IPS-18a (cell line): Measurements from ENCODE around the gene ZNF346.

ENCODE experiments used
- H3K27ac ChIP-seq: one replicate; pipeline ENCODE4 v1.5.1; 2013; ENCODE audit warnings: low read length
- H3K27me3 ChIP-seq: one replicate; pipeline ENCODE4 v1.6.1; 2013; ENCODE audit warnings: mild to moderate bottlenecking, low read length; ENCODE audit not compliant: control insufficient read depth, insufficient read depth
- H3K36me3 ChIP-seq: one replicate; pipeline ENCODE4 v1.6.1; 2013; ENCODE audit warnings: low read depth, low read length; ENCODE audit not compliant: control insufficient read depth
- H3K4me1 ChIP-seq: one replicate; pipeline ENCODE4 v1.6.1; 2013; ENCODE audit warnings: low read depth, low read length; ENCODE audit not compliant: control insufficient read depth
- H3K4me3 ChIP-seq: one replicate; pipeline ENCODE4 v1.5.1; 2013; ENCODE audit warnings: low read length
- H3K9ac ChIP-seq: one replicate; pipeline ENCODE4 v1.6.1; 2013; ENCODE audit warnings: mild to moderate bottlenecking, low read length, moderate library complexity
- H3K9me3 ChIP-seq: one replicate; pipeline ENCODE4 v1.6.1; 2013; ENCODE audit warnings: low read depth, low read length; ENCODE audit not compliant: control insufficient read depth

Gene ZNF346

DNA sequence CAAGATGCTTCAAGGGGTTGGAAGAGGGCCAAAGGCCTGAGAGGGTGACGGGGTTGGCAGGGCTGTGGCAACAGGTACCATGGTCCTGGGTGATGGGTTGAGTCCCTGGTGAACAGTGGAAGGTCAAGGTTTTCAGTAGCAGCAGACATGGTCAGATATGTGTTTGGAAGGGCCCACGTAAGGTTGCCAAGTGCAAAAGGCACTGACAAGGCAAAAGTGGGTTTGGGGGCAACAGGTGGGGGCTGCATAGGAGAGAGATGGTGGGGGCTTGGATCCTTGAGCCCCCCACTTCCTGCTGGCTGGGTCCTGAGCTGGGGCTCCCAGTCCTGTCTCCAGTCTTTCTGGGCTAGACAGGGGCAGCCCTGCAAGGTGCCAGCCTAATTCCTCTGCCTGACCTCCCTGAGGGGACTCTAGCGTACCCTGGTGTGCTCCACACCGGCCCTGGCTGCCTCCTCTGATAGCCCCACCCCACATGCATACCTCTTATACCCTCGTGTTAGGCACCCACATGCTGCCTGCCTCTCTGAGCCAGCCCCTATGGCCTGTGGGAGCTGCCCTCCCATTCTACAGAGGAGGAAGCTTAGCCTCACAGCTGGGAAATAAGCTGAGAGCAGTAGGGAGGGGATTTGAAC is 90.2 kb downstream of the ZNF346 start:
- H3K9me3 ChIP-seq: no peaks in the 10 kb centered on the region
- H3K4me3 ChIP-seq: no peak overlapping the region

DNA sequence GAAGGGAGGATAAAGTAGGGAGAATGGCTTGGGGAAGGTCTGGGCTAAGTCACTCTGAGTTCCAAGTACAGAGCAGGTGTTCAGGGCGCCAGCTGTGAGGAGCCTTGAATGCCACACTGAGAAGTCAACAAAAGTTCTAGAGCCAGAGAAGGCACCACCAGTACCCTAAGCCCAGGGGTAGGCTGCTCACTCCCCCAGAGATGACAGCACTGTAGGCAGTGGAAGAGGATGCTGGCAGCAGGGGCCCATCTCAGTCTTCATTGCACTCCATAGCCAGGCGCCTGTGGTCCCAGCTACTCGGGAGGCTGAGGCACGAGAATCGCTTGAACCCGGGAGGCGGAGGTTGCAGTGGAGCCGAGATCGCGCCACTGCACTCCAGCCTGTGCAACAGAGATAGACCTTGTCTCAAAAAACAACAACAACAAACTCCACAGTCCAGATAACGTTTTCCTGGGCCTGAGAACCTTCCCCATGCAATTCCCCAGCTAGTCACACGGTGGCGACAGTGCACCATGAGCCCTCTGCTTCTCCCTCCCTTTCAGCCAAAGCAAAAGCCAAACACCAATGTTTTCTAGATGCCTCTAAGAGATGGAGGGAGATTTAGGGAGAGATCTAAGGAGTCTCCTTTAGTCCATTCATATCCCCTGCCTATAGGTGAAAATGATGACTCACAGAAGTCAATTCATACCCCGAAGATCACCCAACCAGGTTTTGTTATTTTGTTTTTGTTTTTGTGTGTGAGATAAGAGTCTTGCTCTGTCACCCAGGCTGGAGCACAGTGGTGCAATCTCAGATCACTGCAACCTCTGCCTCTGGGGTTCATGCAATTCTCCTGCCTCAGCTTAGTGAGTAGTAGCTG is 91.3 kb downstream of the ZNF346 start:
- H3K27me3 ChIP-seq: no peaks in the 10 kb centered on the region
- H3K4me1 ChIP-seq: peaks cover 3% of the 10 kb centered on the region
- H3K9ac ChIP-seq: no peak overlapping the region
- no peak overlapping the region for H3K27ac ChIP-seq
- H3K4me3 ChIP-seq: no peak overlapping the region
- no peaks in the 10 kb centered on the region for H3K9me3 ChIP-seq
- H3K36me3 ChIP-seq: no peaks in the 10 kb centered on the region

More for the DNA sequence above, 90.2 kb downstream of the ZNF346 start:
- Histone ChIP-seq H3K27me3 (no peaks in the 10 kb centered on the region), H3K4me1 (peaks cover 3% of the 10 kb centered on the region), H3K9ac (no peak overlapping the region), H3K27ac (no peak overlapping the region), H3K36me3 (no peaks in the 10 kb centered on the region)

DNA sequence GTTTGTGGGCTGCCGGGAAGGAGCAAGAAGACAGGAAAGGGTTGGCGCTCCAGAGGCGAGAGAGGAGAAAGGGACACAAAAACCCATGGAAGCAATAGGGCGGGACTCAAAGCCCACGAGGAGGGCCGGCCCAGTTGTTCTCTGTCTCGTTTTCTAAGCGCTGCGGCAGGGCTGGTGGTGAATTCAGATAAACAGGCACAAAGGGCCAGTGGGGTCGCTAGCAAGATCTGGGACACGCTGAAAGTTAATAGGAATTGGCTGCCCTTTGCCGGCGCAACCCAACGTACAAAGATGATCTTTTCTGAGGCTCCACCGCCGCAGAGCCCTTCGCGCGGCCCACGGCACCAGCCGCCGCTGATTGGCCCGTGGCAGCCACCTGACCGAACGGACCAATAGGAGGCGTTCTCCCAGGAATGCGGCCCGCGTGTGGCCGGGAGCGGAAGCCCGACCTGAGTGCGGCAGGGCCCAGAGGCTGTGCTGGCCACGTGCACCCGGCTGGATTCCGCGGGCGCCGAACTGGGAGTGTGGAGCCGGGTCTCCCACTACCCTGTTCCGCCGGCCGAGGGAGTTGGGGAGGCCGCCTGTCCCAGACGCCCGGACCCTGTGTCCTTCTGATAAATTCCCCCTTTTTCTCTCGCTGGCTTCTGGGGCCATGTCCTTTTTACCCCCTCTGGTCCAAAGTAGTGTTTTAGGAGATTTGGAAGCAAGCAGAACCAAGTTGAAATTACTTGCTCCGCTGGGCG is 94.3 kb downstream of the ZNF346 start:
- Histone ChIP-seq H3K9ac (no peak overlapping the region), H3K9me3 (no peaks in the 10 kb centered on the region), H3K27ac (no peak overlapping the region), H3K36me3 (no peaks in the 10 kb centered on the region), H3K4me1 (peaks cover 3% of the 10 kb centered on the region), H3K4me3 (no peak overlapping the region), H3K27me3 (no peaks in the 10 kb centered on the region)

DNA sequence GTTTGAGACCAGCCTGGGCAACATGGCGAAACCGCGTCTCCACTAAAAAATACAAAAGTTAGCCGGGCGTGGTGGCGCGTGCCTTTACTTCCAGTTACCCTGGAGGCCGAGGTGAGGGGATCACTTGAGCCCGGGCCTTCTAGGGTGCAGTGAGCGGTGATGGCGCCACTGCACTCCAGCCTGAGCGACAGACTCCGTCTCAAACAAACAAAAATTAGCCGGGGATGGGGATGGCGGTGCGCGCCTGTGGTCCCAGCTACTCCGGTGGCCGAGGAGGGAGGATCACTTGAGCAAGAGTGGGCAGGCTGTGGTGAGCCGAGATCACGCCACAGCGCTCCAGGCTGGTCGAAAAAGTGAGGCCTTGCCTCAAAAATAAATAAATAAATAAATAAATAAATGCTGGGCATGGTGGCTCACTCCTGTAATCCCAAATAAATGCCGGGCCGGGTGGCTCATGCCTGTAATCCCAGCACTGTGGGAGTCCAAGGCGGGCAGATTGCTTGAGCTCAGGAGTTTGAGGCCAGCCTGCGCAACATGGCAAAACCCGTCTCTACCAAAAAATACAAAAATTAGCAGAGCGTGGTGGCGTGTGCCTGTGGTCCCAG is 95.0 kb downstream of the ZNF346 start:
- Histone ChIP-seq H3K36me3 (no peaks in the 10 kb centered on the region), H3K9me3 (no peaks in the 10 kb centered on the region), H3K4me1 (peaks cover 3% of the 10 kb centered on the region), H3K9ac (no peak overlapping the region), H3K4me3 (no peak overlapping the region), H3K27me3 (no peaks in the 10 kb centered on the region), H3K27ac (no peak overlapping the region)

DNA sequence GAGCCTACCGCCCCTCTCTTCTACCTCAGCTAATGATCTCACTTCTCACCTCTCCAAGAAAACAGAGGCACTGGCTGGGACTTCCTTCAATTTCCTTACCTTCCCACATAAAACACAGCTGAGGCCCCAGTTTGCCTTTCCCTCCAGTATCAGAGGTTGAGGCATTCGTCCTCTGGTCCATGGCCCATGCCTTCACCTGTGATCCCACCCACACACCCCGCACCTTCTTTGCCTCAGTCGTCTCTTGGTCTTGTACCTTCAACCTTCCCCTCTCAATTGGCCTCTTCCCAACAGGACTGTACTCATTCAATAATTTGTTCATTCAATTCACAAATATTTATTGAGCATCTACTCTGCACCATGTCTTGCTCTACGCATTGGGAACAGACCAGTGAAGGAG is 100.1 kb downstream of the ZNF346 start:
- no peaks in the 10 kb centered on the region for H3K4me1 ChIP-seq
- no peaks in the 10 kb centered on the region for H3K9me3 ChIP-seq
- H3K27me3 ChIP-seq: no peaks in the 10 kb centered on the region
- no peaks in the 10 kb centered on the region for H3K36me3 ChIP-seq
- H3K27ac ChIP-seq: no peak overlapping the region
- no peak overlapping the region for H3K9ac ChIP-seq
- H3K4me3 ChIP-seq: no peak overlapping the region

DNA sequence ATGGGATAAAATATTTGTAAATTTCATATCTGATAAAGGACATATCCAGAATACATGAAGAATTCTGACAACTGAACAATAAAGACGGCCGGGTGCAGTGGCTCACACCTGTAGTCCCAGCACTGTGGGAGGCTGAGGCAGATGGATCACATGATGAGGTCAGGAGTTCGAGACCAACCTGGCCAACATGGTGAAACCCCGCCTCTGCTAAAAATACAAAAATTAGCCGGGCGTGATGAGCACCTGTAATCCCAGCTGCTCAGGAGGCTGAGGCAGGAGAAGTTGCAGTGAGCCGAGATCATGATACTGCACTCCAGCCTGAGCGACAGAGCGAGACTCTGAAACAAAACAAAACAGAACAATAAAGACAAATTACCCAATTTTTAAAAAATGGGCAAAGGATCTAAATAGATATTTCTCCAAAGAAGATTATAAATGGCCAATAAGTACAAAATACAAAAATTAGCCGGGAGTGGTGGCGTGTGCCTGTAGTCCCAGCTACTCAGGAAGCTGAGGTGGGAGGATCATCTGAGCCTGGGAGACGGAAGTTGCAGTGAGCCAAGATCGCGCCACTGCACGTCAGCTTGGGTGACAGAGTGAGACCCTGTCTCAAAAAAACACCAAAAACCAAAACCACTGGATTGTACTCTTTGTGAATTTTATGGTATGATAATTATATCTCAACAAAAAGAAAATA is 101.4 kb downstream of the ZNF346 start:
- Histone ChIP-seq H3K27ac (no peak overlapping the region), H3K27me3 (no peaks in the 10 kb centered on the region), H3K4me3 (no peak overlapping the region), H3K9ac (no peak overlapping the region), H3K36me3 (no peaks in the 10 kb centered on the region), H3K9me3 (no peaks in the 10 kb centered on the region), H3K4me1 (no peaks in the 10 kb centered on the region)

DNA sequence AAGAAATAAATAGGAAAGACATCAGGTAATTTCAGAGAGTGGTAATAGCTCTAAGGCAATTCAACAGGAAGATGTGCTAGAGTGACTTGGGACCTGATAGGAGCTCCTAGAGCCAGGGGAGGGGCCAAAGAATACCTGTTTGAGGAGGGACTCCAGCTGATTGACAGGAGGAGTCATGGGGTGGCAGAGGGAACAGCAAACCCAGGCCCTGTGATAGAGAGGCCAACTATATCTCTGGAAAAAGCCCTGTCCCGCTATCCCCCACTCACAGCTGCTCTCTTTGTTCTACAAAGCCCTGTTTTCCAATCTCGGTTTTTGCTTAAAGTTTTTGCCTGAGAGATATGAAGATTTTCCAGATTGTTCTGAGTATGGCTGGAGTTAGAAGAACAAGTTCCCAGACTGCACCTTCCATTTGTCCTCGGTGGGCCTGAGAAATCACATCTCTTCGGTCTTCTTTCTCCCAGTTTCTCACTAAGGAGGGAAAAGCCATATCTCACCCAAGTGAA is 102.0 kb downstream of the ZNF346 start:
- no peak overlapping the region for H3K4me3 ChIP-seq
- no peaks in the 10 kb centered on the region for H3K4me1 ChIP-seq
- H3K9me3 ChIP-seq: no peaks in the 10 kb centered on the region
- no peak overlapping the region for H3K9ac ChIP-seq
- no peaks in the 10 kb centered on the region for H3K36me3 ChIP-seq
- H3K27me3 ChIP-seq: no peaks in the 10 kb centered on the region
- H3K27ac ChIP-seq: no peak overlapping the region

DNA sequence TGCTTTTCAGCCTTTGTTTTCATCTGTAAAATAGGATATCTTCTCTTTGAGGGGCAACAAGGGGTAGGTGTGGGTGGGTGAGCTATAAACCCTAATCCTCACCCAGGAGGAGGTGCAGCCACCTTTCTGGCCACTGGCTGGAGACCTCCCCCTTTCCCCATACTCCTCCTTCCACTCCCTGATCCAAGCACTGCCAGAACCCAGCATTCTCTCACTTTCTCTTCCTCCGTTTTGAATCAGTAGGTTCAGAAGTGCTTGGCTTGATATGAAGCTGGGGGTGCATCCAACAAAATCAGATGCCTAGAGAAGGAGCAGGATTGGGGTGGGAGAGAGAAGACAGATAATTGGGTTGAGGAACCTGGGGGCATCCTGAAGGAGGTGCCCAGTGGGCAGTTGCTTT is 104.3 kb downstream of the ZNF346 start:
- Histone ChIP-seq H3K27ac (no peak overlapping the region), H3K27me3 (no peaks in the 10 kb centered on the region), H3K4me1 (peaks cover 4% of the 10 kb centered on the region), H3K9ac (no peak overlapping the region), H3K4me3 (no peak overlapping the region), H3K36me3 (no peaks in the 10 kb centered on the region), H3K9me3 (no peaks in the 10 kb centered on the region)

DNA sequence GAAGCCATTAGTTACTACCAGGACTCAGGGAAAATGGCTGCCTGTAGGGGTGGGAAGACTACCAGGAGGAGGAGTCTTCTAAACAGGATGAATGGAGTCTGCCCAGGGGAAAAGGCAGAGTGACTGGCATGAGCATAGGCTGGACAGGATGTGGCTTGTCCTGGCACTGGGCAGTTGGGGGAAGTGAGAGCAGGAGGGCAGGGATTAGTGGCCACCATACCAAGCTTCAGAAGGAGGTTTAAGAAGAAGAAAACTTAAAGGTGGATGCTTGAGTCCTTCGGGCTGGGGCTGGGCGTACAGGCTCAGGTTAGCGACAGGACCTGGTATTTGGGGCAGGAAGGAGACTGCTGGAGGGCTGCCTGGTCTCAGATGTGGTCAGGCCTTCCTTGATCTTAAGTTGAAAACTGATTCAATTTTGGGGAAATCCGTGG is 106.1 kb downstream of the ZNF346 start:
- H3K9ac ChIP-seq: no peak overlapping the region
- no peaks in the 10 kb centered on the region for H3K27me3 ChIP-seq
- no peaks in the 10 kb centered on the region for H3K9me3 ChIP-seq
- peaks cover 4% of the 10 kb centered on the region for H3K4me1 ChIP-seq
- no peak overlapping the region for H3K27ac ChIP-seq
- no peaks in the 10 kb centered on the region for H3K36me3 ChIP-seq
- no peak overlapping the region for H3K4me3 ChIP-seq

DNA sequence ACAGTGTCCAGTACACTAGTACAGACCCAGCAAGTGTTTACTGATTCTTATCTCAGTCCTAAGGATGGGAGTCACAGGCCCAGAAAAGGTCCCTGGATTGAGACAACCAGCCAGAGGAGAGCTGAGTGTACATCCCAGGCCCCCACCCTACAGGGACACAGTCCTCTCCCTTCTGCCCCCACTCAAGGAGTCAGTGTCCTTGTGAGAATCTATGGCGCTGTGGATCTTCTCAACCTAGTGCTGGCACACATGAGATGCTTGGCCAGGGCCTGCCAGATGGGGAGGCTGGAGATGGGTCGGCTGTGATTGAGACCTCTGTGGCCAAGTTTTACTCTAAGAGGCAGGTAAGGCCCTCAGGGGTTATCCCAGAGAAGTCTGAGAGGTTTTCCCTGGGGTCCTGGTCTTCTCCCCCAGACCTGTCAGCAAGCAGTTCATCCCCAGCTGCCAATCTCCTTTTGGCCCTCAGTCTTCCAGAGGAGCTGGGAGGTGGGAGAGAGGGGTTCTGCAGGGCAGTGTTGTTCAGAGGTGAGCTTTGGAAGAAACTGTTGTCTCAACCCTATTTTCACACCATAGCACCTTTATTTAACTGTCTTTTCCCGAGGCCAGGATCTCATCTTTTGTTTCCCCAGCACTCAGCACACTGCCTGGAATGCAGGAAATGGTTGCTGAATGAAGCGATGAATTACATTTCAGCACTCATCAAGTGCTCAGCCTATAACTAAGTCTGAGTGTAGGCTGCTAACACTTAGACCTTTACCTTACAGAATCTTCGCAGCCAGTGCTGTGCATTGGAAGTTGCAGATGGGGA is 107.9 kb downstream of the ZNF346 start:
- H3K36me3 ChIP-seq: peaks cover 6% of the 10 kb centered on the region
- no peak overlapping the region for H3K4me3 ChIP-seq
- H3K27me3 ChIP-seq: no peaks in the 10 kb centered on the region
- H3K27ac ChIP-seq: no peak overlapping the region
- no peak overlapping the region for H3K9ac ChIP-seq
- H3K4me1 ChIP-seq: peaks cover 11% of the 10 kb centered on the region
- no peaks in the 10 kb centered on the region for H3K9me3 ChIP-seq
